BE2C (cell line): ENCODE measurements around the gene MYO3A.

Source experiments
- DNase-seq: peaks from one replicate; pipeline ENCODE4 v3.0.0-alpha.2; 2020
- H3K27me3 ChIP-seq: fragments of 250-450 bp; sonication (Bioruptor Pico); 2 replicates; pipeline ENCODE4 v1.5.1; 2020; ENCODE audit warnings: mild to moderate bottlenecking
- H3K36me3 ChIP-seq: fragments of 250-450 bp; sonication (Bioruptor Pico); 2 replicates; pipeline ENCODE4 v1.5.1; 2020; ENCODE audit warnings: mild to moderate bottlenecking
- H3K4me1 ChIP-seq: fragments of 250-450 bp; sonication (Bioruptor Pico); 2 replicates; pipeline ENCODE4 v1.5.1; 2020
- H3K4me3 ChIP-seq: 2 replicates; pipeline ENCODE4 v1.5.1; 2011; ENCODE audit warnings: low read depth, low read length
- H3K9me3 ChIP-seq: fragments of 250-450 bp; sonication (Bioruptor Pico); 2 replicates; pipeline ENCODE4 v1.5.1; 2020
- TF ChIP-seq, protein P1 (sequence below): IDR thresholded peaks from 2 replicates; pipeline ENCODE4 v1.5.1; 2012; ENCODE audit warnings: mild to moderate bottlenecking, low read depth, low read length

The MYO3A gene

DNA sequence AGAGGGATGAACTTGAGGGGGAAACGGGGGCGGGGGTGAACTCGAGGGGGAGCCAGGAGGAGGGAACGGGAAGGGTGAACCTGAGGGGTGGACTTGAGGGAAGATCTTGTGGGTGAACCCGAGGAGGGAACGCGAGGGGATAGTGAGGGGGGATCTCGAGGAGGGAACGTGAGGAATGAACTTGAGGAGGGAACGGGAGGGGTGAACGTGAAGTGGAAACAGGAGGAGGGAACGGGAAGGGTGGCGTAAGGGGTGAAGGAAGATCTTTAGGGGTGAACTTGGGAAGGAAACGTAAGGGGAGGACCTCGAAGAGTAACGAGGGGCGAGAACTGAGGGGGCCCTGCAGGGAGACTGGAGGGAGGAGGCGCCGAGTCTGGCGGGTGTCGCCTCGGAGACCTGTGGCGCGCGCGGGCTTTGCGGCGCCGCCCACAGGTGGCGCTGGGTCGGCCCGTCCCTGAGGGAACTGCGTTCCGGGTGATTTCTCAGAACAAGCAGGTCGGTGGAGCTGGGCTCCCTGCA is 651 bp downstream of the MYO3A start:
- Histone ChIP-seq H3K9me3 (no peaks in the 10 kb centered on the region), H3K4me1 (no peaks in the 10 kb centered on the region), H3K4me3 (no peak overlapping the region), H3K36me3 (no peaks in the 10 kb centered on the region), H3K27me3 (peaks cover 22% of the 10 kb centered on the region)
- TF ChIP-seq, protein P1, sequence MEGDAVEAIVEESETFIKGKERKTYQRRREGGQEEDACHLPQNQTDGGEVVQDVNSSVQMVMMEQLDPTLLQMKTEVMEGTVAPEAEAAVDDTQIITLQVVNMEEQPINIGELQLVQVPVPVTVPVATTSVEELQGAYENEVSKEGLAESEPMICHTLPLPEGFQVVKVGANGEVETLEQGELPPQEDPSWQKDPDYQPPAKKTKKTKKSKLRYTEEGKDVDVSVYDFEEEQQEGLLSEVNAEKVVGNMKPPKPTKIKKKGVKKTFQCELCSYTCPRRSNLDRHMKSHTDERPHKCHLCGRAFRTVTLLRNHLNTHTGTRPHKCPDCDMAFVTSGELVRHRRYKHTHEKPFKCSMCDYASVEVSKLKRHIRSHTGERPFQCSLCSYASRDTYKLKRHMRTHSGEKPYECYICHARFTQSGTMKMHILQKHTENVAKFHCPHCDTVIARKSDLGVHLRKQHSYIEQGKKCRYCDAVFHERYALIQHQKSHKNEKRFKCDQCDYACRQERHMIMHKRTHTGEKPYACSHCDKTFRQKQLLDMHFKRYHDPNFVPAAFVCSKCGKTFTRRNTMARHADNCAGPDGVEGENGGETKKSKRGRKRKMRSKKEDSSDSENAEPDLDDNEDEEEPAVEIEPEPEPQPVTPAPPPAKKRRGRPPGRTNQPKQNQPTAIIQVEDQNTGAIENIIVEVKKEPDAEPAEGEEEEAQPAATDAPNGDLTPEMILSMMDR = peak; percentile 23
- DNase-seq = no peak

- Histone ChIP-seq H3K27me3 (peaks cover 21% of the 10 kb centered on the region), H3K36me3 (no peaks in the 10 kb centered on the region), H3K9me3 (no peaks in the 10 kb centered on the region), H3K4me3 (no peak overlapping the region), H3K4me1 (no peaks in the 10 kb centered on the region)
- TF ChIP-seq, protein P1 = no peak
- DNase-seq = no peak
Measured at GRCh38 chr10:25938405-25938804, 4.4 kb downstream of the MYO3A start.

DNA sequence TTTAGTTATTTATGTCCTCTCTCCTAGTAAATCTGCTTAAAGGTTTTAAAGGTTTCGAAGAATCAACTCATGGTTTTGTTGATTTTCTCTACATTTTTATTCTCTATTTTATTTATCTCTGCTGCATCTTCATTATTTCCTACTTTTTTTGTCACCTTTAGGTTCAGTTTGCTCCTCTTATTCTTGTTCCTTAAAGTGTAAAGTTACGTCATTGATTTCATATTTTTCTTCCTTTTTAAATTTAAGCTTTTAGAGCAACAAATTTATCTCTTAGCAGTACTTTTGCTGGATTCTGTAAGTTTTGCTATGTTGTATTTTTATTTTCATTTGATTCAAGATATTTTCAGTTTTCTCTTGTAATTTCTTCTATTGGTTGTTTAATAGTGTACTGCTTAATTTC is 10.7 kb downstream of the MYO3A start:
- TF ChIP-seq, protein P1 = no peak
- H3K9me3 ChIP-seq = no peaks in the 10 kb centered on the region
- no peak for DNase-seq
- H3K4me1 ChIP-seq = no peaks in the 10 kb centered on the region
- no peaks in the 10 kb centered on the region for H3K27me3 ChIP-seq
- H3K4me3 ChIP-seq = no peak overlapping the region
- H3K36me3 ChIP-seq = no peaks in the 10 kb centered on the region

GRCh38 chr10:25952857-25953256 is 18.8 kb downstream of the MYO3A start:
- TF ChIP-seq, protein P1 = no peak
- H3K9me3 ChIP-seq = no peaks in the 10 kb centered on the region
- DNase-seq = no peak

DNA sequence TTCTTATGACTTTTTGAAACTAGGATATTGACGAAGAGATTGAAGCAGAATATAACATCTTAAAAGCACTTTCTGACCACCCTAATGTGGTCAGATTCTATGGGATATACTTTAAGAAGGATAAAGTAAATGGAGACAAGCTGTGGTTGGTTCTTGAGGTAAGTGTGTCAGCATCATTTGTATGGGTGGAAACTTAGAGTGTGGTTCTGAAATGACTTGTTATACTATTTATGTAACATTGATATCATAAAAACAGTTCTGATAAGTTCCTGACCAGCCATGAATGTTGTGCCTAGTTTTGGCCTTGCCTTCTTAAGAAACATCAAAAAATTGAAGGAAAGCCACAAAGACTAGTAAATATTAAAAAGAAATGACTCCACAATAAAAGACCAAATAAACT is 20.8 kb downstream of the MYO3A start:
- Histone ChIP-seq H3K4me1 (no peaks in the 10 kb centered on the region), H3K9me3 (no peaks in the 10 kb centered on the region)
- TF ChIP-seq, protein P1 = no peak

More at GRCh38 chr10:25952857-25953256, 18.8 kb downstream of the MYO3A start:
- Histone ChIP-seq H3K4me3 (no peak overlapping the region), H3K4me1 (no peaks in the 10 kb centered on the region), H3K27me3 (no peaks in the 10 kb centered on the region), H3K36me3 (no peaks in the 10 kb centered on the region)

DNA sequence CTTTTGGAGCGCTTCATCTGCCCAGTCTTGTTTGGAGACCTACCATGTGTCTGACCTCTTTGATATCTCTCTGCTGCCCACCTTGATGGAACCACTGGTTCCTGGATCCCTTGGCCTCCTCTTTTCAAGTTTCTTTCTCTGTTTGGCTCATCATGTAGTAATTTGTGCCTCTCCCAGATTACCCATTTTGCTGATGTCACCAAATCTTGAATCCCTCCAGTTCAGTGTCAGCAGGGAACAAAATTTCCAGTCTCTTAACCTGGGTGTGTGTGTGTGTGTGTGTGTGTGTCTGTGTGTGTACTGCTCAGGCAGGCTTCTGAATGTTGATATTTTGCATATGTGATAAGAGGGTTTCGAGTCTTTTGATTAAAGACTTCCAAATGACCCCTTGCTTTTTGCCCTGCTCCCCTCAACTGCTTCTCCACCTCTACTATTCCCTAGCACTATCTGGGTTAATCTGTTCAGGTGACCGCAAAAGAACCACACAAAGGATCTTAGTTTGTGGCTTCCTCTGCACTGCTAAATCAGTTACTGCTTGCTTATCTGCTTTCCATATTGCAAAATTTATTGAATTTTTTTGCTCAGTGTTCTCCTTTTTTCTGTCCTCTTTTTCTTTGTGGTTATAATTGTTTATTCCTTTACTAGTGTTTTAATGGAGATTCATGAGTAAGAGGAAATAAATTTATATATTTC is 25.7 kb downstream of the MYO3A start:
- H3K4me3 ChIP-seq = no peak overlapping the region
- DNase-seq = no peak
- no peaks in the 10 kb centered on the region for H3K9me3 ChIP-seq
- no peaks in the 10 kb centered on the region for H3K27me3 ChIP-seq
- no peaks in the 10 kb centered on the region for H3K36me3 ChIP-seq
- TF ChIP-seq, protein P1 = no peak
- no peaks in the 10 kb centered on the region for H3K4me1 ChIP-seq

More for the DNA sequence above, 20.8 kb downstream of the MYO3A start:
- Histone ChIP-seq H3K36me3 (no peaks in the 10 kb centered on the region), H3K27me3 (no peaks in the 10 kb centered on the region), H3K4me3 (no peak overlapping the region)
- no peak for DNase-seq
